GM19023 (cell line): Measurements from ENCODE around the gene NFATC3.
A peak's percentile ranks its signal among the peaks of the same experiment; 100 is the strongest.

Experiments used
- ATAC-seq: cut with Tn5 transposase; IDR thresholded peaks from one replicate; pipeline ENCODE4 v1.9.1; 2021; ENCODE audit warnings: mild to moderate bottlenecking, moderate library complexity; ENCODE audit not compliant: unreplicated experiment

Gene NFATC3

GRCh38 chr16:68085259-68086071 lies at the start of gene NFATC3:
TSS of gene NFATC3 (plus strand) at chr16:68085370. CDS start at chr16:68085682, 312 bp downstream.
- peak; percentile 56 for ATAC-seq

GRCh38 chr16:68037841-68038597 lies 47.2 kb upstream of the NFATC3 start:
- no peak for ATAC-seq

- peak; percentile 74 for ATAC-seq
These were observed 44.5 kb upstream of the NFATC3 start for GRCh38 chr16:68040506-68041288.

- ATAC-seq, result no peak
These were observed 43.4 kb upstream of the NFATC3 start for GRCh38 chr16:68041783-68042182.

- no peak for ATAC-seq
These were observed 39.1 kb upstream of the NFATC3 start for GRCh38 chr16:68046106-68046505.

- no peak for ATAC-seq
These were observed 37.2 kb upstream of the NFATC3 start for GRCh38 chr16:68047987-68048386.

- no peak for ATAC-seq
These were observed 35.7 kb upstream of the NFATC3 start for GRCh38 chr16:68049449-68049848.

GRCh38 chr16:68055395-68055794 lies 29.8 kb upstream of the NFATC3 start:
- no peak for ATAC-seq

- no peak for ATAC-seq
These were observed 25.4 kb upstream of the NFATC3 start for GRCh38 chr16:68059804-68060203.

GRCh38 chr16:68061396-68061795 lies 23.8 kb upstream of the NFATC3 start:
- ATAC-seq, result no peak

GRCh38 chr16:68062910-68063393 lies 22.2 kb upstream of the NFATC3 start:
- no peak for ATAC-seq

- no peak for ATAC-seq
These were observed 20.3 kb upstream of the NFATC3 start for GRCh38 chr16:68064791-68065365.

GRCh38 chr16:68065716-68066305 lies 19.4 kb upstream of the NFATC3 start:
- ATAC-seq, result no peak

- ATAC-seq, result no peak
These were observed 18.4 kb upstream of the NFATC3 start for GRCh38 chr16:68066763-68067162.

GRCh38 chr16:68068926-68069325 lies 16.2 kb upstream of the NFATC3 start:
- ATAC-seq, result no peak

- ATAC-seq, result no peak
These were observed 15.5 kb upstream of the NFATC3 start for GRCh38 chr16:68069511-68070248.

- peak; percentile 30 for ATAC-seq
These were observed 14.9 kb upstream of the NFATC3 start for GRCh38 chr16:68070249-68070730.

- peak; percentile 35 for ATAC-seq
These were observed 14.2 kb upstream of the NFATC3 start for GRCh38 chr16:68070806-68071517.

- ATAC-seq, result no peak
These were observed 13.7 kb upstream of the NFATC3 start for GRCh38 chr16:68071518-68071901.
